IPS-NIHi7 (cell line): Measurements from ENCODE around the gene SCARB1.

Source experiments
- DNase-seq: peaks from one replicate; pipeline ENCODE4 v3.0.0; 2012; ENCODE audit warnings: mixed read lengths; ENCODE audit errors: extremely low spot score

The SCARB1 gene

GRCh38 chr12:124821252-124822200, 42.1 kb downstream of the SCARB1 start:
- no peak for DNase-seq

GRCh38 chr12:124820199-124820598, 43.5 kb downstream of the SCARB1 start:
- DNase-seq, result no peak

GRCh38 chr12:124819525-124819924, 44.1 kb downstream of the SCARB1 start:
- DNase-seq, result no peak

- DNase-seq, result no peak
Measured at GRCh38 chr12:124819080-124819479, 44.6 kb downstream of the SCARB1 start.

GRCh38 chr12:124817076-124818000, 46.3 kb downstream of the SCARB1 start:
- DNase-seq, result no peak

- no peak for DNase-seq
Measured at GRCh38 chr12:124816295-124816854, 47.3 kb downstream of the SCARB1 start.

- DNase-seq, result no peak
Measured at GRCh38 chr12:124814741-124815613, 48.7 kb downstream of the SCARB1 start.

- no peak for DNase-seq
Measured at GRCh38 chr12:124813782-124814181, 49.9 kb downstream of the SCARB1 start.

GRCh38 chr12:124812979-124813378, 50.7 kb downstream of the SCARB1 start:
- no peak for DNase-seq

- no peak for DNase-seq
Measured at GRCh38 chr12:124812356-124812755, 51.3 kb downstream of the SCARB1 start.

- no peak for DNase-seq
Measured at GRCh38 chr12:124811633-124812032, 52.0 kb downstream of the SCARB1 start.

- no peak for DNase-seq
Measured at GRCh38 chr12:124809878-124810277, 53.8 kb downstream of the SCARB1 start.

GRCh38 chr12:124809391-124809790, 54.3 kb downstream of the SCARB1 start:
- no peak for DNase-seq

GRCh38 chr12:124808272-124808671, 55.4 kb downstream of the SCARB1 start:
- DNase-seq, result no peak

GRCh38 chr12:124805876-124806668, 57.6 kb downstream of the SCARB1 start:
- DNase-seq, result no peak

GRCh38 chr12:124805050-124805449, 58.6 kb downstream of the SCARB1 start:
- no peak for DNase-seq

- peak; percentile 60 for DNase-seq
Measured at GRCh38 chr12:124804011-124804621, 59.5 kb downstream of the SCARB1 start.

- DNase-seq, result no peak
Measured at GRCh38 chr12:124802361-124802760, 61.3 kb downstream of the SCARB1 start.

GRCh38 chr12:124800506-124800905, 63.2 kb downstream of the SCARB1 start:
- DNase-seq, result no peak

GRCh38 chr12:124797321-124797720, 66.3 kb downstream of the SCARB1 start:
- no peak for DNase-seq
